ENCODE data around the gene XPA. TPM values are rescaled to one million over a fixed set of nuclear protein-coding genes. Genes with fewer than 3 reads are reported as not detected.
"Not testable (repeated sequence)": the region's sequence is repeated elsewhere in the genome, so short reads cannot be mapped to it uniquely, and the experiment has no call there.

XPA gene
- total RNA-seq, 1 experiment from 2014 or later = 4.9 TPM

DNA sequence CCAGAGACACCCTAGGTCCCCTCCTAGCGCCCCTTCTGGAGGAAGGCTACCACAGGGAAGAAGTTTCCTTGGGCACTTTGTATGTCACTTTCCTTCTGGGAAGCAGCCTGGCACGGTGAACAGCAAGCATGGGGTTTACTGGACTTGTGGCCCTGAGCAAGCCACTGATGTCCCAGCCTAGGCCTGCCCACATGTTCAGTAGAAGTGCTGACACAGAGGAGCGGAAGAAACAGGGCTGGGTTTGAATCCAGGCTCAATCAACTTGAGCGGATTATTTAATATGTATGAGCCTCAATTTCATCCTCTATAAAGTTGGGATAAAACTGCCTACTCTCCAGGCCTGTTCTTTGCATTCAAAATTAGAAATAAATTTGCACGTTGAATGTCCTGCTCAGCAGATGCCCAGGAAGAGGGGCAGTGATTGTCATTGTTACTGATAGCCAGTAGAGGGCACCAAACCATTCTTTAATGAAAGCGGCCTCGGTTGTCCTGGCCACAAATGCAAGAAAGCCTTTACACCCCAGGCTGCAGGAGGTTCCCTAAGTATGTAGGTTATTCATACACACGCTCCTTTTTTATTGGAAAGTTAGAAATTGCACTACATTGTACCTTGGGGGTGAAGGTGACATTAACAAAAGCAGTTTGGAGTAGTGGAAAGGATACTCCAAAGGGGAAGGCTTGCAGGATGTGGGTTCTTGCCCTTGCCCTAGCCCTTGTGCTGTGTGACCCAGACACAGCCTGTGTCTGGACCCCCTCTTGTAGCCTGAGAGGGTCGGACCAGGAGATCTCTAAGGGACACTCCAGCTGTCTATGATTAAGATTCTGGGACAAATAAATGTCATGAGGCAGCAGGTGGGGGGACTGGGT lies 13.4 kb upstream of the XPA start:
- DNase-seq = peak; percentile 7
- no peak overlapping the region for H3K4me3 ChIP-seq
- no peaks in the 10 kb centered on the region for H3K36me3 ChIP-seq
- H3K27me3 ChIP-seq = no peaks in the 10 kb centered on the region
- H3K9me3 ChIP-seq = peaks cover 2% of the 10 kb centered on the region

DNA sequence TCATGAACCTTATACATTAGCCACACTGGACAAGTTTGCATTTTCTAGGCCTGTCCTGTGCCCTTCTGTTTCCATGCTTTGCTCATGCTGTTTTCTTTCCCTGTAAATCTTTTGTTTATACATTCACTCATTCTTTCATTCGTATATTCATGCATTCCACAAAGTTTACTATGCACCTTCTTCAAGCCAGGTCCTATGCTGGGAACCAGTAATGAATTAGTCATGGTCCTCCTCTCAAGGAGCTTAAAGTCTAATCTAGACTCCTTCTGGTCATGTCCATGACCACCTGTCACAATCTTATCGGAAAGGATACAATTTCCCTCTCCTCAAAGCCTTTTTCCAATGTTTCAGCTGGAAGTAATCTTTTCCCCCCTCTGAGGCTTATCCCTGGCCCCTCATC lies 9.1 kb upstream of the XPA start:
- Histone ChIP-seq H3K27me3 (no peaks in the 10 kb centered on the region), H3K36me3 (no peaks in the 10 kb centered on the region), H3K9me3 (peaks cover 2% of the 10 kb centered on the region), H3K4me3 (no peak overlapping the region)
- no peak for DNase-seq

DNA sequence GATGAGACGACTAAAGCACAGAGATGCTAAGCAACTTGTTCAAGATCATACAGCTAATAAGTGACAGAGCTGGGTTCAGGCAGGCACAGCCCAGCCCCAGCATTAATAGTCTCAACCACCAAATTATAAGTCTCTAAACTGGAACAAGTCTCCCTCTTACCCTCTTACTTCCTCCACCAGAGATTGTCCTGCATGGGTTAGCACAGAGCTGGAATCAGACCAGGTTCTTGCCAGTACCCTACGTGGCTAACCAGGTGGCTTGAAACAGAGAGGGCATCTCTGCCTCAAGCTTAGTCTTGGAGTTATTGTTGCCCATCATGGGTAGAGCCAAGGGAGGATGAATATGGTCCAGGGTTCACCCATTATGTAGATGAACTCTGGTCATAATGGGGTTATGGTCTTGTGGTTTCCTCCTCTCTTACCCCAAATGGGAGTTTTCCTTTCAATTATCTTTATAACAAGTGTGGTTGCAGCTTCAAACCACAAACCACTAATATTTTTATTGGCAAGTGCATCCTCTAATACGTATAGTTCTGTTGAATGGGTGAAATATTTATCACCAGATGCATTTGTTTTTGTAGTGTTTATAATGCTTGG lies 8.3 kb upstream of the XPA start:
- Histone ChIP-seq H3K4me3 (no peak overlapping the region), H3K9me3 (peaks cover 2% of the 10 kb centered on the region), H3K36me3 (no peaks in the 10 kb centered on the region), H3K27me3 (no peaks in the 10 kb centered on the region)
- DNase-seq = peak; percentile 18

DNA sequence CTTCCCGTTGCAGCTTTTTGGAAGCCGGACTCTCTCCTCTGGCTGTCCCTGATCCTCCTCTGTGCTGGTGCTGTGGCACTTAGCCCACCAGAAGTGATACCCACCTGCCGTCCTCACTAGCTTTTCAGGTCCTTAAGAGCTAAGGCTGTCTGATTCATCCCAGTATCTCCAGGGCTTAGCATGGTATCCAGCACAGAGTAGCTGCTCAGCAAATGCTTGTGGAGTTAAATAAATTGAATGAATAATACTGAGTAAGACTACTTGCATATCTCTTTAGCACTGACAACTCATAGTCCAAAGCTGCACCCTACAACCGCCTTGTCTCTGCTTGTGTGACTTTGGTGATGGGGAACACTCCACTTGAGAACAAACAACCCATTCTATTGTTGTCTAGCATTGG lies 7.7 kb upstream of the XPA start:
- Histone ChIP-seq H3K4me3 (no peak overlapping the region), H3K9me3 (peaks cover 2% of the 10 kb centered on the region), H3K36me3 (no peaks in the 10 kb centered on the region), H3K27me3 (no peaks in the 10 kb centered on the region)
- DNase-seq = no peak

DNA sequence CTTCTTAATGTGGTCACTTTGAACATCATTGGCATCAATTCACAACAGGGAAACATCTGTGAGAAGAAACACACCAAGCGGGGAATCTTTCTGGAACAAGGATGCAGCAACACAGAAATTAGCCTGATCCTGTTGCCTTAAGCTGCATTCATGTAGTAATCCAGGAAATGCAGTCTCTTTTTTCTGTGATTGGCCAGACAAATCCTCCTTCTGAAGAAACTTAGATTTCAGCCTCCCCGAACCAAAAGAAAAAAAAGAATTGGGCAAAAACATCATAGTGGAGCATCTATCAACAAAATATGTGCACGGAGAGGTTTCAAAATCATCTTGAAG lies 7.2 kb upstream of the XPA start:
- H3K27me3 ChIP-seq = no peaks in the 10 kb centered on the region
- H3K36me3 ChIP-seq = no peaks in the 10 kb centered on the region
- H3K9me3 ChIP-seq = peaks cover 2% of the 10 kb centered on the region
- H3K4me3 ChIP-seq = no peak overlapping the region
- DNase-seq = no peak

DNA sequence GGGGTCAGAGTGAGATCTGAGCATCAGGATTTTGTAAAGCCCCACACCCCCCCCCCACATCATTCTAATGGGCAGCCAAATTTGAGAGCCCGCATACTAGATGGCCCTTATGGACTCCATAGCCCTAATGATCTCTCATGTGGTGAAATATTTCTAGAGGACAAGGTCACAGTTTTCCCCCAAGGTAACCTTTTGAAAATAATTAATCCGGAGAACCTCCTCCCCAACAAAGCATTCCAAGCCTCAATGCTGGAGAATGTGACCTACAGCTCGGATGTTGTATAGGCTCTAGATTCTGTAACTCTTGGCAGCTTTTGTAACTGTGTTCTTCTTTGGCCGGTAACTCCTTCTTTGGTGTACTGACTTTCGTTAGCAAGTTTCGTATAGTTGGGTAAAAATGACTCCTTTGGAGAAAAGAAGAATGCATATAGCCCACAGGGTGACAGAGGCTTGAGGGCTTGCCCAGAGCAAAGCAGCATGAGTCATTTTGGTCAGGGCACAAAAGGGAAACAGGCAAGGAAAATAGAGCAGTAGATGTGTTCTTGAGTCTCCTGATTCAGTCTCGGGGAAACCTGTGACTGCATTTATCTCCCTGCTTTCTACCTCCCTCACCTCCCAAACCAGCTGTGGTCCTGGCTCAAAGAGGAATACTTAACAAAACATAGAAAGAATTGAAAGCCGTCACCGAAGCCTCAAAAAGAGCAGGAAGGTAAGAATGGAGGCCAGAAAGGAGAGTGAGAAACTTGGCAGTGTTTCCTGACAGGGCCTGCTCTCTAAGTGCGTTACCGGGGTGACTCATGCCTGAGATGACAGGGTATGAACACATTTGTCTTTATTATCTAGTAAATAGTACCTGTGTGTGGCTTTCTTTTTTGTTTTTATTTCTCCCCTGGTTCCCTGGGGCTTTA lies 6.6 kb upstream of the XPA start:
- no peaks in the 10 kb centered on the region for H3K27me3 ChIP-seq
- no peaks in the 10 kb centered on the region for H3K36me3 ChIP-seq
- DNase-seq = peak; percentile 77
- no peak overlapping the region for H3K4me3 ChIP-seq
- H3K9me3 ChIP-seq = peaks cover 2% of the 10 kb centered on the region

DNA sequence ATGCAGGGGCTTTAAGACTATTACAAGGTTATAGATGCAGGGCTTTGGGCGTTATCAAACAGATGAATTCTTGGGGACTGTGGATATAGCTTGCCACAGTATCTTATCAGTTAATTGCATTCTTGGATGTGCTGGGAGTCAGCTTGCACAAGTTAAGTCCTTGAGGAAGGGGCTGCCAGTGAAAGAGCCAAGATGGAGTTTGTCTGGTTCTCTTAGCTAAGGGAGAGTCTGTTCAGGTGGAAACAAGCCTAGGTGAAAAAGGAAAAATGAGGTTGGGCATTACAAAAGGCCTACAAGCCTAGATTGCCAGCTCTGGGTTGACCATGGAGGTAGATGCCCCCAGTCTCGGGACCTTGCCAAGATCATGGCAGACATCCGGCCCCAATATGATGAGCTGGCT lies 2.7 kb upstream of the XPA start:
- H3K36me3 ChIP-seq, DNase-seq, H3K27me3 ChIP-seq, H3K9me3 ChIP-seq, H3K4me3 ChIP-seq: not testable (repeated sequence)

DNA sequence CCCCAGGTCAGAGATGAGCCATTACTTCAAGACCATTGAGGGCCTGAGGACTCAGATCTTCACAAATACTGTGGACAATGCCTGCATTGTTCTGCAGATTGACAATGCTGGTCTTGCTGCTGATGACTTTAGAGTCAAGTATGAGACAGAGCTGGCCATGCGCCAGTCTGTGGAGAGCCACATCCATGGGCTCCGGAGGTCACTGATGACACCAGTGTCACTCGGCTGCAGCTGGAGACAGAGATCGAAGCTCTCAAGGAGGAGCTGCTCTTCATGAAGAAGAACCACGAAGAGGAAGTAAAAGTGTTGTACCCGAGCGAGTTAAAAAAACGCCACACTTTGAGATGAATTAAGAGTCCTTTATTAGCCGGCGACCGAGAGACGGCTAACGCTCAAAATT lies 2.1 kb upstream of the XPA start:
- not testable (repeated sequence) for DNase-seq, H3K4me3 ChIP-seq, H3K9me3 ChIP-seq, H3K36me3 ChIP-seq, H3K27me3 ChIP-seq

DNA sequence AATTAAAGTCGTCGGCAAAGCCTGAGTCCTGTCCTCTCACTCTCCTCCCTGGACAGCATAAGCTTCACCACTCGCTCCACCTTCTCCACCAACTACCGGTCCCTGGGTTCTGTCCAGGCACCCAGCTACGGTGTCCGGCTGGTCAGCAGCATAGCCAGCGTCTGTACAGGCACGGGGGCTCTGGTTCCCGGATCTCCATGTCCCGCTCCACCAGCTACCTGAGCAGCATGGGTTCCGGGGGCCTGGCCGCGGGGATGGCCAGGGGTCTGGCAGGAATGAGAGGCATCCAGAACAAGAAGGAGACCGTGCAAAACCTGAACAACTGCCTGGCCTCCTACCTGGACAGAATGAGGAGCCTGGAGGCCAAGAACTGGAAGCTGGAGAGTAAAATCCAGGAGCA lies 1.7 kb upstream of the XPA start:
- Histone ChIP-seq H3K9me3 (no peaks in the 10 kb centered on the region), H3K36me3 (peaks cover 6% of the 10 kb centered on the region), H3K4me3 (no peak overlapping the region), H3K27me3 (no peaks in the 10 kb centered on the region)
- DNase-seq = no peak

DNA sequence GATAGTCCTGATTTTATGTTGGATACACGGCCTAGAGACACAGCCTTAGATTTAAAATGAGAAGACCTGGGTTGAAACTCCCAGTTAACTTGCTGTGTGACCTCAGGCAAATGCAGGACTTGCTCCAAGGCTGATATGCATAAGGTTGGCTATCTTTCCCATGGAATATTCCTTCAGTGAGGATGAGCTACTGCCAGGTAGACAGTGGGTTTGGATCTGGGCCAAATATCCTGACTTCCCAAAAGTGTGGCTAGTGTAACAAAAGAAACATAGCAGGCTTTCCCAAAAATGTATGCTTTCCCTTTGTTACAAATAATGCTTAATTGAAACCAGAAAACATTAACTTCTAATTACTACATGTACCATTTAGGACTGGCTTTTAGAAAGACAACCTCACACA lies 697 bp upstream of the XPA start:
- DNase-seq = no peak
- peak overlapping the region; percentile 73 for H3K4me3 ChIP-seq
- no peaks in the 10 kb centered on the region for H3K9me3 ChIP-seq

DNA sequence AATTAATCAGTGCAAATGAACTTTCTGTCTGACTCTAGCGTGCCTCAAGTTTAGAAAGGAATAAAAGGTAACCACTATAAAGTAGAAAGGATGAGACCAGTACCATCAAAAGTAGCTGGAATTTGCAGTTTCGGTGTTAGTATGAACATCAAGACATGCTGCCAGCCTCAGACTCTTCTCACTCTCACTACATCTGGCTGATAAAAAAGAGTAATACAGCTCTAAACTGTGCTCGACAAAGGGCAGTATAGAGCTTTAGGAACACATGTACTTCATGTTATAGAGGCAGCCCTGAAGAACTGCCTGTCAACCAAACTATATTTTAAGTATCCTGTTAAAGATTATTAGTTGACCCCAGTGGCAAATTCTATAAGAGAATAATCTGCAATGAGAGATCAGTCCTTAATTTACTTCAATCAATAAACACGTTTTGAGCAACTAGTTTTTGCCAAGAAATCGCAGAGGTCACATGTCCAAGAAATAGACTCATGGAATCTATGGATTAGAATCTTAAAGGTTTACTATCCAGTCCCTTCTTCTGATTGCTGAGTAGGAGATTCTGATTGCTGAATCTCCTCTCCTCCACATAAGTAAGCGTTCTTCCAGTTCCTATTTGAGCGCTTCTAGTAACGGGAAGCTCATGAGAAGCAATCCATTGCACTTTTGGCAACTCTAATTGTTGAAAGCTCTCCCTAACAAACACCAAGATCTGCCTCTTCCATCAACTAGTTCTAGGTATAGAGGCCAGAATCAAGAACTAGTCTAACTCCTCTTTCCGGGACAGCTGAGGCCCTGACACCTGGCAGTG lies 941 bp downstream of the XPA start:
- no peak for DNase-seq
- Histone ChIP-seq H3K36me3 (peaks cover 19% of the 10 kb centered on the region), H3K4me3 (peak overlapping the region; percentile 73), H3K9me3 (no peaks in the 10 kb centered on the region), H3K27me3 (no peaks in the 10 kb centered on the region)

More for the DNA sequence above, 697 bp upstream of the XPA start:
- Histone ChIP-seq H3K36me3 (peaks cover 17% of the 10 kb centered on the region), H3K27me3 (no peaks in the 10 kb centered on the region)

DNA sequence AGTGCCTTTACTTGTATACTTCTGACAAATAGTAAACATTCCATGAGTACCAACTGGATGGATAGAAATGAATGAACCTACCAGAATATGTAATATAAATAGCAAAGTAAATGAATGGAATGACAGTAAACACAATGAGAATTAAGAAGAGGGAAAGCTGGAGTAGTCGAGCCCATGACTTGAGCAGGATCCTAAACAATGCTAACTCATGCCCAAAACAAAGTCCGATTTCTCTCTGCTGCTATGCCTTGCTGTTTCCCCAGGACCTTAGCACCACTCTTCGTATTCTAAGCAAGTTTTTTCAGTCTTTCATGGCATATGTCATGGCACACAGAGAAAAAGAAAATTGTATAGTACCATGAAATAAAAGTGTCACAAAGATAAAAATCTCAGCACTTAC lies 1.8 kb downstream of the XPA start:
- no peak for DNase-seq
- 0 out of 2 replicates have a peak overlapping the region, but pooled peaks have one; percentile 2 for H3K4me3 ChIP-seq
- no peaks in the 10 kb centered on the region for H3K9me3 ChIP-seq
- H3K36me3 ChIP-seq = peaks cover 27% of the 10 kb centered on the region
- no peaks in the 10 kb centered on the region for H3K27me3 ChIP-seq

DNA sequence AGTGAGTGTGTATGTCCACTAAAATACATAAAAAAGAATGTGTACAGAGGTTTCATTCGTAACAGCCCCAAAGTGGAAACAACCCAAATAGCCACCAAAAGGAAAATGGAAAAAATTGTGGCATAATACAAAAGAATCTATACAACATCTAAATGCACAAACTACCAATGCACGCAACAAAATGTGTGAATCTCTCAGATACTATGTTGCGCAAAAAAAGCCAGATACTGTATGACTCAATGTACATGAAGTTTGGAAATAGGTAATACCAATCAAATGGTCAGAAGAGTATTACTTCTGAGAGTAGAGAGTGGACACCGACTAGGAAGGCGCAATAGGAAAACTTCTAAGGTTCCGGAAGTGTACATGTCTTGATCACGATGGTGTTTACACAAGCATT lies 2.4 kb downstream of the XPA start:
- Histone ChIP-seq H3K27me3 (no peaks in the 10 kb centered on the region), H3K9me3 (no peaks in the 10 kb centered on the region), H3K36me3 (peaks cover 32% of the 10 kb centered on the region), H3K4me3 (no peak overlapping the region)
- DNase-seq = no peak

DNA sequence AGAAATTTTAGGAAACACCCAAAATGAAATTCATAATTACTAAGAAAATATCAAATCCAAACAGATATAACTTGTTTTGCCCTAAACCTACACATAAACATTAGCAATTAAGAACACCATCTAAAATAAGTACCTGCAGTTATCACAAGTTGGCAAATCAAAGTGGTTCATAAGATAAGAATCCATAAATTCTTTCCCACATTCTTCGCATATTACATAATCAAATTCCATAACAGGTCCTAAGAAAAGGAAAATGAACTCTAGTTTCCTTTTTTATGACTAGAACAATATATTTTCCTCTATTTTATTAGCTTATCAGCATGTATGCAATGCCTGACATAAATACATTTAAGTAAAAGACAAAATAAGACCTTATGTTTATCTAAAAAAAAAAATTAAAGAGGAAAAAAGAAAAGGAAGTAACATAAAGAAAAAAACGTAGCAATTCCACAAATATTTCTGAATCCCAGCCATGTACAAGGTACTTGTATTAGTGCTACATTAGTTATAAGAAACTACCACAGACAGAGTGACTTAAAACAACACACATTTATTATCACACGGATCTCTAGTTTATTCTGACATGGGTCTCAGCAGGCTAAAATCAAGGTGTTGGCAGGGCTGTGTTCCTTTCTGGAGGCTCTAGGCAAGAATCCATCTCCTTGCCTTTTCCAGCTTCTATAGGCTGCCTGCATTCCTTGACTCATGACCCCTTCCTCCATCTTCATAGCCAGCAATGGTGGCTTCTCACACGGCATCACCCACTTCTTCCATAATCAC lies 7.5 kb downstream of the XPA start:
- Histone ChIP-seq H3K9me3 (no peaks in the 10 kb centered on the region), H3K4me3 (no peak overlapping the region), H3K36me3 (peaks cover 62% of the 10 kb centered on the region), H3K27me3 (no peaks in the 10 kb centered on the region)
- no peak for DNase-seq

DNA sequence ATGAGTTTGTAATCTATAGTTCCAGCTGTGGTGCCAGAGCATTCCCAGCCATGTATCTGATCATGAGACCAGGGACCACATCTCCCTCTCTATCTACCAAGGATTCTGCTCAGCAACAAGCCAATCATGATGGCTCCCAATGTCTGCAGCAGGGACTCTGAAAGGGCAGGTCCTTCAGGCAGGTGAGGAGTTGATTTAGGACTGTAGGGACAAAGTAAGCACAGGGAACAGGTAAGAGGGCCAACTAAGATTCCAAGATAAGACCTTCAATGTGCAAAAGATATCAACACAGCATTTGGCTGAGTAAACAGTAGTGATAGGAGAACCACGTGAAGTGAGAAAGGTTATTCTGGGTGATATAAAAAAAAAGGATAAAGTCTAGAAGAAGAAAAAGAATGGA lies 8.5 kb downstream of the XPA start:
- H3K36me3 ChIP-seq = peaks cover 65% of the 10 kb centered on the region
- H3K9me3 ChIP-seq = no peaks in the 10 kb centered on the region
- no peak overlapping the region for H3K4me3 ChIP-seq
- H3K27me3 ChIP-seq = no peaks in the 10 kb centered on the region
- DNase-seq = no peak

DNA sequence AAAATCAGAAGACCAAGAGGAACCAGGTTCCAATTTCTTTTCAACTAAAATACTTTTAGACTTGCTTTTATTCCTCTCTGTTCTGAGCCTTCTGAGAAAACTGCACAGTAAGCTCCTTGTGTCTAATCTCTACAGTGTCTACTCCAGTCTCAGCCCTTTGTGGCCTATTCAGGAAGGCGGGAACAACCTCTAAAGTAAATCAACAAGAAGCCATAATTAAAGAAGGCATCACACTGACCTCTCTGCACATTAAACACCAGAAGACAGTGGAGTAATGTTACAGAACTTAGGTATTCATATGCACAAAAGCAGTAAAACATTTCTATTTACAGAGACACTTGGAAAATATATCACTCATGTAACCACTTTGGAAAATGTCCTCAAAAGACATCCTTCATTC lies 14.9 kb downstream of the XPA start:
- H3K27me3 ChIP-seq = no peaks in the 10 kb centered on the region
- DNase-seq = no peak
- peaks cover 81% of the 10 kb centered on the region for H3K36me3 ChIP-seq
- no peaks in the 10 kb centered on the region for H3K9me3 ChIP-seq
- H3K4me3 ChIP-seq = no peak overlapping the region
